ENCODE data around the gene C1orf52. TPM values are rescaled to one million over a fixed set of nuclear protein-coding genes. Genes with fewer than 3 reads are reported as not detected.
A peak's percentile ranks its signal among the peaks of the same experiment; 100 is the strongest.

C1orf52 gene
- total and polyA plus RNA-seq, 9 of the 15 experiments (the other 6 are each of a cell fraction or from before 2014, with no cell fraction given): 17.0 to 38.5 (median 33.0) TPM

DNA sequence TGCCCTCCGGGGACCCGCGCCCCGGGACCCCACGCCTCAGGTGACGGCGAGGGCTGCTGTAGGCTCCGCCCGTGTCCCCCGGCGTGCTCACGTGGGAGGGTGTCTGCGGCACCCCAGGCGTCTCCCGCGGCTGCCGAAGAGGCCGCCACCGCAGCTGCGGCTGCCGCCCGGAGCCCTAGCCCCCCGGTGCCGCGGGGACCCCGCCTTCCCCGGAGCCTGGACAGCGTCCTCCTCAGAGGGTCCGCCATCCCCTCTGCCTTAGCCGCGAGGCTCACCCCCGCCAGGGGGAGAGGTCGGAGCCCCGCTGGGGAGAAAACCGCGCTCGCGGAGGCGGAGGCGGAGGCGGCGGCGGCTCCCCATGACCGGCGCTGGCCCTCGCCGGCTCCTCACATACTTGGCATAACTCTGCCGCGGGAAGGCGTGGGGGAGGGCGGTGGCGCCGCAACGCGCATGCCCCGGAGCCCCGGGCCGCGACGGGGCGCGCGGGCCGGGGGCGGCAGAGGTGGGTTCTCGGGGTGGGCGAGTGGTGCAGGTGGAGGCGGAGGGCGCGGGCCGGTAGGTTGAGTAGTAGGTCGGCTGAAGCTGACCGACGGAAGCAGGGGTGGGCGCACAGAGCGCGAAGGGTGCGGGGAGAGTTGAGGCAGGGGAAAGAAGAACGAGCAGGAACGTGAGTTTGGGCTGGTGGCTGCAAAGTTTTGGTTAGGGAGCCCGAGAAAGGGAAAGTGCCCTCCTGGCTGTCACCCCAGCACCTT is 57.9 kb downstream of the C1orf52 start (continued):
- TF ChIP-seq, protein P1, sequence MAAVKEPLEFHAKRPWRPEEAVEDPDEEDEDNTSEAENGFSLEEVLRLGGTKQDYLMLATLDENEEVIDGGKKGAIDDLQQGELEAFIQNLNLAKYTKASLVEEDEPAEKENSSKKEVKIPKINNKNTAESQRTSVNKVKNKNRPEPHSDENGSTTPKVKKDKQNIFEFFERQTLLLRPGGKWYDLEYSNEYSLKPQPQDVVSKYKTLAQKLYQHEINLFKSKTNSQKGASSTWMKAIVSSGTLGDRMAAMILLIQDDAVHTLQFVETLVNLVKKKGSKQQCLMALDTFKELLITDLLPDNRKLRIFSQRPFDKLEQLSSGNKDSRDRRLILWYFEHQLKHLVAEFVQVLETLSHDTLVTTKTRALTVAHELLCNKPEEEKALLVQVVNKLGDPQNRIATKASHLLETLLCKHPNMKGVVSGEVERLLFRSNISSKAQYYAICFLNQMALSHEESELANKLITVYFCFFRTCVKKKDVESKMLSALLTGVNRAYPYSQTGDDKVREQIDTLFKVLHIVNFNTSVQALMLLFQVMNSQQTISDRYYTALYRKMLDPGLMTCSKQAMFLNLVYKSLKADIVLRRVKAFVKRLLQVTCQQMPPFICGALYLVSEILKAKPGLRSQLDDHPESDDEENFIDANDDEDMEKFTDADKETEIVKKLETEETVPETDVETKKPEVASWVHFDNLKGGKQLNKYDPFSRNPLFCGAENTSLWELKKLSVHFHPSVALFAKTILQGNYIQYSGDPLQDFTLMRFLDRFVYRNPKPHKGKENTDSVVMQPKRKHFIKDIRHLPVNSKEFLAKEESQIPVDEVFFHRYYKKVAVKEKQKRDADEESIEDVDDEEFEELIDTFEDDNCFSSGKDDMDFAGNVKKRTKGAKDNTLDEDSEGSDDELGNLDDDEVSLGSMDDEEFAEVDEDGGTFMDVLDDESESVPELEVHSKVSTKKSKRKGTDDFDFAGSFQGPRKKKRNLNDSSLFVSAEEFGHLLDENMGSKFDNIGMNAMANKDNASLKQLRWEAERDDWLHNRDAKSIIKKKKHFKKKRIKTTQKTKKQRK (IDR thresholded peaks at IDR 0.05; ENCODE audit: borderline replicate concordance, low read depth, low read length): no peak
- TF ChIP-seq, protein P2, sequence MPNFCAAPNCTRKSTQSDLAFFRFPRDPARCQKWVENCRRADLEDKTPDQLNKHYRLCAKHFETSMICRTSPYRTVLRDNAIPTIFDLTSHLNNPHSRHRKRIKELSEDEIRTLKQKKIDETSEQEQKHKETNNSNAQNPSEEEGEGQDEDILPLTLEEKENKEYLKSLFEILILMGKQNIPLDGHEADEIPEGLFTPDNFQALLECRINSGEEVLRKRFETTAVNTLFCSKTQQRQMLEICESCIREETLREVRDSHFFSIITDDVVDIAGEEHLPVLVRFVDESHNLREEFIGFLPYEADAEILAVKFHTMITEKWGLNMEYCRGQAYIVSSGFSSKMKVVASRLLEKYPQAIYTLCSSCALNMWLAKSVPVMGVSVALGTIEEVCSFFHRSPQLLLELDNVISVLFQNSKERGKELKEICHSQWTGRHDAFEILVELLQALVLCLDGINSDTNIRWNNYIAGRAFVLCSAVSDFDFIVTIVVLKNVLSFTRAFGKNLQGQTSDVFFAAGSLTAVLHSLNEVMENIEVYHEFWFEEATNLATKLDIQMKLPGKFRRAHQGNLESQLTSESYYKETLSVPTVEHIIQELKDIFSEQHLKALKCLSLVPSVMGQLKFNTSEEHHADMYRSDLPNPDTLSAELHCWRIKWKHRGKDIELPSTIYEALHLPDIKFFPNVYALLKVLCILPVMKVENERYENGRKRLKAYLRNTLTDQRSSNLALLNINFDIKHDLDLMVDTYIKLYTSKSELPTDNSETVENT (CRISPR knock-in tag; IDR thresholded peaks at IDR 0.05): no peak
- TF ChIP-seq PHF8 (IDR thresholded peaks at IDR 0.05; ENCODE audit: borderline replicate concordance, low read length): peak; percentile 42; the same call in 1 of the 2 replicates
- TF ChIP-seq TCF7L2 (IDR thresholded peaks at IDR 0.05; ENCODE audit: low read depth, low read length): no peak
- TF ChIP-seq MAZ (CRISPR knock-in tag; conservative IDR thresholded peaks at IDR 0.05 in 1 of 2, IDR thresholded peaks at IDR 0.05 in 1 of 2): peak; percentile 11 to 12; a peak in 2 of 4 replicates
- no peak for TF ChIP-seq RHOXF2B (CRISPR knock-in tag; conservative IDR thresholded peaks at IDR 0.05)
- no peak for TF ChIP-seq NCOA2 (IDR thresholded peaks at IDR 0.05; ENCODE audit: partially characterized antibody in 2 of 2)
- TF ChIP-seq, protein P3, sequence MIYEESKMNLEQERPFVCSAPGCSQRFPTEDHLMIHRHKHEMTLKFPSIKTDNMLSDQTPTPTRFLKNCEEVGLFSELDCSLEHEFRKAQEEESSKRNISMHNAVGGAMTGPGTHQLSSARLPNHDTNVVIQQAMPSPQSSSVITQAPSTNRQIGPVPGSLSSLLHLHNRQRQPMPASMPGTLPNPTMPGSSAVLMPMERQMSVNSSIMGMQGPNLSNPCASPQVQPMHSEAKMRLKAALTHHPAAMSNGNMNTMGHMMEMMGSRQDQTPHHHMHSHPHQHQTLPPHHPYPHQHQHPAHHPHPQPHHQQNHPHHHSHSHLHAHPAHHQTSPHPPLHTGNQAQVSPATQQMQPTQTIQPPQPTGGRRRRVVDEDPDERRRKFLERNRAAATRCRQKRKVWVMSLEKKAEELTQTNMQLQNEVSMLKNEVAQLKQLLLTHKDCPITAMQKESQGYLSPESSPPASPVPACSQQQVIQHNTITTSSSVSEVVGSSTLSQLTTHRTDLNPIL (CRISPR knock-in tag; IDR thresholded peaks at IDR 0.05): no peak
- TF ChIP-seq, protein P4, sequence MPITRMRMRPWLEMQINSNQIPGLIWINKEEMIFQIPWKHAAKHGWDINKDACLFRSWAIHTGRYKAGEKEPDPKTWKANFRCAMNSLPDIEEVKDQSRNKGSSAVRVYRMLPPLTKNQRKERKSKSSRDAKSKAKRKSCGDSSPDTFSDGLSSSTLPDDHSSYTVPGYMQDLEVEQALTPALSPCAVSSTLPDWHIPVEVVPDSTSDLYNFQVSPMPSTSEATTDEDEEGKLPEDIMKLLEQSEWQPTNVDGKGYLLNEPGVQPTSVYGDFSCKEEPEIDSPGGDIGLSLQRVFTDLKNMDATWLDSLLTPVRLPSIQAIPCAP (CRISPR knock-in tag; IDR thresholded peaks at IDR 0.05; ENCODE audit: borderline replicate concordance): no peak
- TF ChIP-seq CREBBP (IDR thresholded peaks at IDR 0.05; ENCODE audit: low read depth, low read length): no peak
- no peak for TF ChIP-seq TAF15 (IDR thresholded peaks at IDR 0.05; ENCODE audit: low read depth, low read length)
- no peak for TF ChIP-seq CBFA2T3 (IDR thresholded peaks at IDR 0.05)
- TF ChIP-seq SP2 (IDR thresholded peaks at IDR 0.05; ENCODE audit: extremely low read depth, low read depth, low read length, poor library complexity, severe bottlenecking): no peak
- no peak for TF ChIP-seq CEBPB (tag; IDR thresholded peaks at IDR 0.05)
- TF ChIP-seq, protein P5, sequence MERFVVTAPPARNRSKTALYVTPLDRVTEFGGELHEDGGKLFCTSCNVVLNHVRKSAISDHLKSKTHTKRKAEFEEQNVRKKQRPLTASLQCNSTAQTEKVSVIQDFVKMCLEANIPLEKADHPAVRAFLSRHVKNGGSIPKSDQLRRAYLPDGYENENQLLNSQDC (CRISPR knock-in tag; IDR thresholded peaks at IDR 0.05): no peak; the same call in 1 of the 2 replicates
- peak; percentile 13; the same call in 1 of the 2 replicates for TF ChIP-seq MYC (IDR thresholded peaks at IDR 0.05; ENCODE audit: low read depth, low read length)
- TF ChIP-seq MYC (CRISPR knock-in tag; IDR thresholded peaks at IDR 0.05; ENCODE audit: borderline replicate concordance, low read depth): no peak
- TF ChIP-seq FOXK2 (conservative IDR thresholded peaks at IDR 0.05 in 1 of 2, IDR thresholded peaks at IDR 0.05 in 1 of 2; ENCODE audit: low read depth in 2 of 2): no peak
- TF ChIP-seq MAFG (tag; conservative IDR thresholded peaks at IDR 0.05): no peak
